Femur (tissue), 1 donor: ENCODE data around the gene CD22.
"Not testable (repeated sequence)": the region's sequence is repeated elsewhere in the genome, so short reads cannot be mapped to it uniquely, and the experiment has no call there.

Experiments used
- DNase-seq: peaks from one replicate; pipeline ENCODE4 v3.0.0-alpha.2; 2017

CD22 gene

DNA sequence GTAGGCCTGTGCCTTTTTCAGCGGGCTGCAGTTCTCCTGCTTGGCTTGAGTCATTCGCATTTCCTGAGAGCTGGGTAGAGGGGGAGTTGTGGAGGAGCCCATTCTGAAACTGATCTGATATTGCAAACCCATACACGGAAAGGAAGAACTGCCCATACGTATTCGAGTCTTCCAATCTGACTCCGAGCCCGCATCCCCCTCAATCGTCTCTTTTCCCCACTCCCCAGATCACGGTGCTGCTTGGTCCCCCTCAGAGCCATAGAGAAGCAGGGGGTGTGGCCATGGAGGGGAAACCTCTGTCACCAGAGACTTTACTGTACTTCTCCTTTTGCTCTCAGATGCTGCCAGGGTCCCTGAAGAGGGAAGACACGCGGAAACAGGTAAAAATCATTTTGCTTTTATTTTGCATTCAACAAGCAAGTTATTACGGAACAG, at the start of gene CD22:
CD22 (plus strand) TSS at position 337 of the 435 bp plus-strand sequence. CDS start 2,854 bp downstream, outside the sequence.
- DNase-seq: no peak

- no peak for DNase-seq
Measured at GRCh38 chr19:35279374-35279773, 49.6 kb upstream of the CD22 start.

GRCh38 chr19:35279985-35280821, 48.8 kb upstream of the CD22 start:
- DNase-seq: no peak

DNA sequence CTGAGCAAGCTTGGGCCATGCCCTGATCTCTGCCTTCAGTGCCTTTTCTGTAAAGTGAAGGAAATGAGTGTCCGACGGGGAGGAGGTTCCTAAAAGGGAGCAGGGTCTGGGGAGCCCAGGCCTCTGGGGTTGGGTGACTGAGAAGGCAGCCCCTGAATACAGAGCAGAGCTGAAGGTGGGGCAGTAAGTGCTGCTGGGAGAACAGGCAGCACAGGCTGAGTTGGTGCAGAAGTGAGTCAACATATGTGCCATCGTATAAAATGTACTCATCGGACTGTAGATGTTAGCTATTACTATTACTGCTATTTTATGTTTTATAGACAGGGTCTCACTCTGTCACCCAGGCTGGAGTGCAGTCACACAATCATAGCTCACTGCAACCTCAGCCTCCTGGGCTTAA, 47.7 kb upstream of the CD22 start:
- no peak for DNase-seq

- DNase-seq: no peak
Measured at GRCh38 chr19:35284153-35285094, 44.6 kb upstream of the CD22 start.

- no peak for DNase-seq
Measured at GRCh38 chr19:35285095-35285449, 43.9 kb upstream of the CD22 start.

DNA sequence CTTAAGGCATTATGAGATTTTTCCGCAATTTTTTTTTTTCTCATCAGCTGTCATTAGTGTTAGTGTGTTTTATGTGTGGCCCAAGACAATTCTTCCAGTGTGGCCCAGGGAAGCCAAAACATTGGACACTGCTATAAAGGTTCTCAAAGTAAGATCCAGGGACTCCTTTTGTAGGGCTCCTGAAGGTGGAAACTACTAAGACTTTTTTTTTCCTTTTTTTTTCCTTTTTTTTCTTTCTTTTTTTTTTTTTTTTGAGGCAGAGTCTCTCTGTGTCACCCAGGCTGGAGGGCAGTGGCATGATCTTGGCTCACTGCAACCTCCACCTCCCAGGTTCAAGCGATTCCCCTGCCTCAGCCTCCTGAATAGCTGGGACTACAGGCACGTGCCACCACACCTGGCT, 43.5 kb upstream of the CD22 start:
- not testable (repeated sequence) for DNase-seq

GRCh38 chr19:35286101-35286500, 42.9 kb upstream of the CD22 start:
- not testable (repeated sequence) for DNase-seq

DNA sequence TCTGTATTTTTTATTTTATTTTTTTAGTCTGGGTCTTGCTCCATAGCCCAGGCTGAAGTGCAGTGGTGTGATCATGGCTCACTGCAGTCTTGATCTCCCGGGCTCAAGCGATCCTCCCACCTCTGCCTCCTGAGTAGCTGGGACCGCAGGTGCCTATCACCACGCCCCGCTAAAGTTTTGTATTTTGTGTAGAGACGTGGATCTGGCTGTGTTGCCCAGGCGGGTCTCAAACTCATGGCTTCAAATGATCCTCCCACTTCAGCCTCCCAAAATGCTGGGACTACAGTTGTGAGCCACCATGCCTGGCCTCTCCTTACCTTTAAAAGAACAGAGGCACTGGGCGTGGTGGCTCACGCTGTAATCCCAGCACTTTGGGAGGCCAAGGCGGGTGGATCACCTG, 41.3 kb upstream of the CD22 start:
- no peak for DNase-seq

DNA sequence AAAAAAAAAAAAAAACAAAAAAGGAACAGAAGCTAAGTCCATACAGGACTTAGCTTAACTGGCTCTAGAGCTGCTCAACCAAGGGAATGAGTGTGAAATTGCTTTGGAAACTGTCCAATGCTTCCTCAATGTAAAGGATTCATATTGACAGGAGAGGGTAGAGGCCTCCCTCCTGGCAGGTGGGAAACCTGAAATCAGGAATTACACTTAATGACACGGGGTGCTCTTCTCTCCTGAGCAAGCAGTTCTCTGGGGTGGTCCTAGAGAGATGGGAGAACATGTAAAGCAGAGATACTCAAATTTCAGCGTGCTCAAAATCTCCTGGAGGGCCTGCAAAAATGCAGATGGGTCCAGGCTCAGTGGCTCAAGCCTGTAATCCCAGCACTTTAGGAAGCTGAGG, 40.7 kb upstream of the CD22 start:
- no peak for DNase-seq

- DNase-seq: no peak
Measured at GRCh38 chr19:35288906-35289305, 40.1 kb upstream of the CD22 start.

DNA sequence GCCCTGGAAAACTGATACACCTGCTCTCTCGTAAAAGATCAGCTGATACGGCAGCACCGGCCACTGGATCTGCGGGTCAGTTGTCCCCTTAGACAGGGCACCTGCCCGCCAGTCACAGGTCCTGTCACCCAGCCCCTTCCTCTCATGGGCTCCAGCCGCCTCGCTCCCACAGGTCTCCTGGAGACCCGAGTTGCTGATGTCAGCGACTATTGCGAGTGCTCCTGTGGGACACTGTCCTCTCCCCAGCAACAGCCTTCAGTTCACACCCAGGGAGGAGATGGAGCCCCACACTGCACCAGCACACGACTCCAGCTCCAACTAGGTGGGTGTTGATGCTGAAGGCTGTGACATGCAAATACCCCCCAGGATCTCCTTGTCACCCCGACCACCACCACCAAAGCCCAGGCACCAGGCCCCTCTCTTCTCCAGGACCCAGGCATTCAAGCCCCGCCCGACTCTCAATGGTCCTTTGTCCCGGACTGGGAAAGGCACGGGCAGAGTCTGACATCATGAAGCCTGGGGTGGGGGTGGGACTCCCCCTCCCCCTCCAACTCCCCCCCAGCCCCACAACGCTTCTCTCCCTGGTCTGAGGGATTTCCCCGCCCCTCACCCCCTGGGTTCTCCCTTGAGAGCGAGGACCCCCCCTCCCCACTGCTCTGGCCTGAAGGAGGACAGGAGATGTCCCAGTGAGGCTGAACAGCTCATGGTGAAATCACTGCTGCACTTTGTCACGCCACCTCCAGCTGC, 38.4 kb upstream of the CD22 start:
- DNase-seq: no peak

DNA sequence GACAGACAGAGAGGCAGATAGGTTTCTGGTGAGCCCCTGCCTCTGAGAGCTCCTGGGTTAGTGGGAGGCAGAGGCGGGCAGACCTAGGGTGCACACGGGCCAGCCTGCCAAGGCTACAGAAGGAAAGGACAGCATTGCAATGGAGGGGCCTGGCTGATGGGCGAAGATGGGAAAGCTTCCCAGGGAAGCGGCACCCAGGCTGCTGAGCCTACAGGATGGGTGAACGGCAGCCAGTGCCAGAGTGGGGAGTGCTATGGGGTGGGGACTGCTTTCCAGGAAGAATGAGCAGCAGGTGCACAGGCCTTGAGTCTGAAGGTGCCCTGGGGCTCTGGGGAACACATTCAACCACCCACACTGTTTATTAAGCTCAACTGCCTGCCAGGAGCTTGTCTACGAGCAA, 37.7 kb upstream of the CD22 start:
- DNase-seq: no peak

- no peak for DNase-seq
Measured at GRCh38 chr19:35291916-35292315, 37.1 kb upstream of the CD22 start, which contains the start of gene MAG. Gene MAG (plus strand): TSS chr19:35292161. CDS start chr19:35295409, 3,248 bp downstream.

DNA sequence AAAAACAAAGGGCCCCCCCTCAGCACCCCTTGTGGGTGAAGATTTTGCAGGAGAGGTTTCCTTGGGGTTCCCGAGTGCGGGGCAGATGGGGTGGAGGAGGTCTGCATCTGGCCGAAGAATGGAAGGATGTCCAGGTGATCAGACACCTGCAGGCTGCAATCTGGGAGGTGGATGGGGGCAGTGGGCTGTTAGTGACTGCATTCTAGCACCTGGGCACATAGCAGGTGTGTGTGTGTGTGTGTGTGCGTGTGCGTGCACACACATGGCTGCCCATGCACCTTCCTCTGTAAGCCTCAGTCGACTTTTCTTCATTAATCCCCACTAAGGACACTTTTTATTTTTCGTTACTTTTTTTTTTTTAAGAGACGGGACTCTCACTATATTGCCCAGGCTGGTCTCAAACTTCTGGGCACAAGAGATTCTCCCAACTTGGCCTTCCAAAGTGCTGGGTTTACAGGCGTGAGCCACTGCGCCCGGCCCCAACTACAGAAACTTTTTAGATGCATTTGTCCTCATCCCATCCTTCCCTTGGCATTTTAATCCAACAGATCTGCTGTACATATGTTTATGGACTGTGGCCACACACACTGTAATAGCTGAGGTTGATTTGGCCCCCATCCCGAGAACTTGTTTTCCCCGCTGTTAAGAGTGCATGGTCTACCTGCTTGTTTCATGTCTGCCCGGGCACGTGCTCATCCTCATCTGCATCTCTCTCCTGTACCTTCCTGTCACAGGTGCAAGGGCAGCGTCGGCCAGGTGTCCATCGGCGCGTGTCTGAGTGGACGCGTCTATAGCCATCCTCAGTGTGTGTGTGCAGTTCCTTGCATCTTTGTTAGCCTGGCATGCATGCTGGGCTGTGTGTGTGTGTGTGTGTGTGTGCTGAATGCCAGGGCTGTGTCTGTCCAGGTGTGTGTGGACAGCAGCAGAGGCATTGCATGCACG, 36.3 kb upstream of the CD22 start:
- DNase-seq: no peak

- no peak for DNase-seq
Measured at GRCh38 chr19:35293363-35293739, 35.6 kb upstream of the CD22 start.

DNA sequence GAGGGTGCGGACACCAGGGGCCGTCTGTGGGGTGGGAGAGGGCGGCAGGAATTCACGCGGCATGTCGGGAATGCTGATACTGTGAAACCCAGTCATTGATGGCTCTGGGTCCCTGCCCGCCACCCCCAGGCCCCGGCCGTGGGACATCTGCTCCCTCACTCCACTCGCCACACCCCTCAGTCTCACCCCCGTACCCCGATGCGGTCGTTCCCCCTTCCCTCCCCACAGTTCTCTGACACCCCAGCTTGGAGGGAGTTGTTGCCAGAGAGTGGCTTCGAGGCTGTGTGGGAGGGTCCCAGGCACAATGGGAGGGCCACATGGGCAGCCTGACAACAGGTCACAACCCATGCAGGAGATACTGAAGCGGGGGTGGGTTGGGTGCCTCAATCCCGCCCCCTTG, 35.2 kb upstream of the CD22 start:
- DNase-seq: no peak

DNA sequence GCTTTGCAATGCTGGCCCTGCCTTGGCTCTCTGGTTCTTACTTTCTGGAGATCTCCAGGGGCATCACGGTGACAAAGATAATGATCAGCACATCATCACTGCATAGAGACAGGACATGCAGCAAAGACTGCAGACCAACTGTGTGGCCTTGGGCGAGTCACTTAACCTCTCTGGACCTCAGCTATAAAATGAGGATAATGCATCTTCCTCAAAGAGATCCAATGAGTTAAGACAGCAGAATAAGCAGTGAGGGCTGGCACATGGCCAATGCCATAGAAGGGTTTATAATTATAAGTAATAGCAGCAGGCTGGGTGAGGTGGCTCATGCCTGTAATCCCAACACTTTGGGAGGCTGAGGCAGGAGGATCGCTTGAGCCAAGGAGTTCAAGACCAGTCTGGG, 34.7 kb upstream of the CD22 start:
- no peak for DNase-seq

DNA sequence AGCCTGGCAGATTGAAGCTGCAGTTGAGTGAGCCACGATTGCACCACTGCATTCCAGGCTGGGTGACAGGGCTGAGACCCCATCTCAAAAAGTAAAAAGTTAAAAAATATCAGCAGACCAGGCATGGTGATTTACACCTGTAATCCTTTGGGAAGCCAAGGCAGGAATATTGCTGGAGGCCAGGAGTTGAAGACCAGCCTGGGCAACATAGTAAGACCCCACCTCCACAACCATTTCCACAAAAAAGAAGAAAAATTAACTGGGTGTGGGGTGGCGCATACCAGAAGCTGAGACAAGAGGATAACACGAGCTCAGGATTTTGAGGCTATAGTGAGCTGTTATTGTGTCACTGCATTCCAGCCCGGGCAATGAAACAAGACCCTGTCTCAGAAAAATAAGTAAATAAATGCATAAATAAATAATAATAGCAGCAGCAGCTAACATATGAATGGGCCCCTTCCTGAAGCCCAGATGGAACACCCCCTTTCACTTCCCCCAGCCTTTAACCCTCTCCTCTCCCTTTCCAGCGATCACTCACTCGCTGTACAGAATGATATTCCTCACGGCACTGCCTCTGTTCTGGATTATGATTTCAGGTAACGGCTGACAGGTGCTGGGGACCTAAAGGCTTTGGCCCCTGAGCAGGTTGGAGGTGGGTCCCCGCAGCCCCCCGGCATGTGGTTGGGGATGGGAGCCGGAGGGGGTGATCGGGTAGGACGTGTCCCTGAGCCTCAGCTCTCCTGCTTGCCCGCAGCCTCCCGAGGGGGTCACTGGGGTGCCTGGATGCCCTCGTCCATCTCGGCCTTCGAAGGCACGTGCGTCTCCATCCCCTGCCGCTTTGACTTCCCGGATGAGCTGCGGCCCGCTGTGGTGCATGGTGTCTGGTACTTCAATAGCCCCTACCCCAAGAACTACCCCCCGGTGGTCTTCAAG, 33.9 kb upstream of the CD22 start:
- no peak for DNase-seq

DNA sequence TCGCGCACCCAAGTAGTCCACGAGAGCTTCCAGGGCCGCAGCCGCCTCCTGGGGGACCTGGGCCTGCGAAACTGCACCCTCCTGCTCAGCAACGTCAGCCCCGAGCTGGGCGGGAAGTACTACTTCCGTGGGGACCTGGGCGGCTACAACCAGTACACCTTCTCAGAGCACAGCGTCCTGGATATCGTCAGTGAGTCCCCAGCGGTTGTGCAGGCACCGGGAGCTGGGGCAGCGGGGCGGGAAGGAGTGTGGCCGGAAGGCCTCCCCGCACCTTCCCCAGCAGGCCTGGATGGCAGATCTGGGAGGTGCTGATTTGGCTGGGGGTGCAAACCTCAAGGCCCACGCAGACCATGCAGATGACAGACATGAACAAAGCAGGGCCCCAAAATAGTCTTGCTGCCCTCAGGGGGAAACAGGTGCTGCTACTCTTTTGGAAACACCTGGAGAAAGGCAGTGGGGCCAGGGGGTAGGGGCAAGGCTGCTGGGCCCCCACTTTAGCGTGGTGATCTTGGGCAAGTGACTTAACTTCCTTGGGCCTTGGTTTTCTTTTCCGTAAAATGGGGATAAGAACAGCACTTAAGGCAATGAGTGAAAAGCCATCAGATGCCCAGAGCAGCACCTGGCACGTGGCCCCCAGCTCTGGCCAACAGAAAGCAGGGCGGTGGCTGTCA, 33.1 kb upstream of the CD22 start:
- no peak for DNase-seq
